Epithelial cell of esophagus (primary cell): ENCODE data around the gene THAP7.

Experiments
- DNase-seq: peaks from one replicate; pipeline ENCODE4 v3.0.0; 2010; ENCODE audit warnings: low read depth
- H3K4me3 ChIP-seq: 2 replicates; pipeline ENCODE4 v1.5.1; 2011; ENCODE audit warnings: mild to moderate bottlenecking, low read length, control low read depth
- TF ChIP-seq, protein P1 (sequence below): IDR thresholded peaks from 2 replicates; pipeline ENCODE4 v1.5.1; 2011; ENCODE audit warnings: low read depth, mild to moderate bottlenecking, low read length, control low read depth, inconsistent platforms; ENCODE audit not compliant: insufficient read depth; ENCODE audit errors: missing control alignments

The THAP7 gene

DNA sequence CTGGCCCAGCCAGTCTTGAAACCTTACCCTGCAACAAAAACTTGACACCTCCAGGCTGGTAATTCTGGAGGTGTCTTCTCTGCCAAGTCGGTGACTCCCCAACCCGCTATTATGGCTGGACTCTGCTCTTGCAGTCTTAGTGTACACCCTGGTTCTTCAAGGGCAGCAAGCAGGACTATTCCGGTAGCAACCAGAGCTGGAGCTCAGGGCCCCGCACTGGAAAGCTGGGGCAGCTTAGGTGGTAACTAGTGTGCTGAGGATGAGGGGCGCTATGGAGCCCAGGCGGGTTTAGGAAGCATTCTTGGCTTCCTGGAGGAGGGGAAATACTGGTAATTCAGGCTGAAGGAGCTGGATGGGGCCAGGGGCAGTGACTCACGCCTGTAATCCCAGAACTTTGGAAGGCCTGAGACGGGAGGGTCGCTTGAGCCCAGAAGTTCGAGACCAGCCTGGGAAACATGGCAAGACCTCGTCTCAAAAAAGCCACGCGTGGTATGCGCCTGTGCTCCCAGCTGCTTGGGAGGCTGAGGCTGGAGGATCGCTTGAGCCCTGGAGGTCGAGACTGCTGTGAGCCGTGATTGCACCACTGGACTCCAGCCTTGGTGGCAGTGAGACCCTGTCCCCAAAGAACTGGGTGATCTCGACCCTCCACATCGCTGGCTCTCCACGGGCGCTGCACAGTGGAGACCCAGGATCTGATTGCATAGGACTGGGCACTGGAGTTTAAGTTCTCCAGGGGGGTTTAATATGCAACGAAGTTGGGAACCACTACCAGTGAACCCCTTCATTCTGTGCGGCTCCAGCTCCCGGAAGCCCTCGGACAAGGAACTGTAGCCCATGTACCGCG is 45.4 kb downstream of the THAP7 start:
- peak overlapping the region; percentile 53 for H3K4me3 ChIP-seq
- TF ChIP-seq, protein P1, sequence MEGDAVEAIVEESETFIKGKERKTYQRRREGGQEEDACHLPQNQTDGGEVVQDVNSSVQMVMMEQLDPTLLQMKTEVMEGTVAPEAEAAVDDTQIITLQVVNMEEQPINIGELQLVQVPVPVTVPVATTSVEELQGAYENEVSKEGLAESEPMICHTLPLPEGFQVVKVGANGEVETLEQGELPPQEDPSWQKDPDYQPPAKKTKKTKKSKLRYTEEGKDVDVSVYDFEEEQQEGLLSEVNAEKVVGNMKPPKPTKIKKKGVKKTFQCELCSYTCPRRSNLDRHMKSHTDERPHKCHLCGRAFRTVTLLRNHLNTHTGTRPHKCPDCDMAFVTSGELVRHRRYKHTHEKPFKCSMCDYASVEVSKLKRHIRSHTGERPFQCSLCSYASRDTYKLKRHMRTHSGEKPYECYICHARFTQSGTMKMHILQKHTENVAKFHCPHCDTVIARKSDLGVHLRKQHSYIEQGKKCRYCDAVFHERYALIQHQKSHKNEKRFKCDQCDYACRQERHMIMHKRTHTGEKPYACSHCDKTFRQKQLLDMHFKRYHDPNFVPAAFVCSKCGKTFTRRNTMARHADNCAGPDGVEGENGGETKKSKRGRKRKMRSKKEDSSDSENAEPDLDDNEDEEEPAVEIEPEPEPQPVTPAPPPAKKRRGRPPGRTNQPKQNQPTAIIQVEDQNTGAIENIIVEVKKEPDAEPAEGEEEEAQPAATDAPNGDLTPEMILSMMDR, result peak; percentile 31
- DNase-seq, result peak; percentile 86

DNA sequence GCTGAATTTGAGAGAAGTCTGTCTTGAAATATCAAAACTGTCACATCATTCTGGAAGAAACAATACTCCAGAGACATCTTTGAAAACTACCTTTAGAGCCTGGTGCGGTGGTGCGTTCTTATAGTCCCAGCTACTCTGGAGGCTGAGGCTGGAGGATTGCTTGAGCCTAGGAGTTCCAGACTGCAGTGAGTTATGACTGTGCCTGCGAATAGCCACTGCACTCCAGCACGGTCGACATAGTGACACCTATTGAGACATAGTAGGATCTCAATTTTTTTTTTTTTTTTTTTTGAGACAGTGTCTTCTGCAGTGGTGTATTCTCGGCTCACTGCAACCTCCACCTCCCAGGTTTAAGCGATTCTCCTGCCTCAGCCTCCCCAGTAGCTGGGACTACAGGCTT is 46.4 kb downstream of the THAP7 start:
- TF ChIP-seq, protein P1, result no peak
- H3K4me3 ChIP-seq, result no peak overlapping the region
- DNase-seq, result no peak

DNA sequence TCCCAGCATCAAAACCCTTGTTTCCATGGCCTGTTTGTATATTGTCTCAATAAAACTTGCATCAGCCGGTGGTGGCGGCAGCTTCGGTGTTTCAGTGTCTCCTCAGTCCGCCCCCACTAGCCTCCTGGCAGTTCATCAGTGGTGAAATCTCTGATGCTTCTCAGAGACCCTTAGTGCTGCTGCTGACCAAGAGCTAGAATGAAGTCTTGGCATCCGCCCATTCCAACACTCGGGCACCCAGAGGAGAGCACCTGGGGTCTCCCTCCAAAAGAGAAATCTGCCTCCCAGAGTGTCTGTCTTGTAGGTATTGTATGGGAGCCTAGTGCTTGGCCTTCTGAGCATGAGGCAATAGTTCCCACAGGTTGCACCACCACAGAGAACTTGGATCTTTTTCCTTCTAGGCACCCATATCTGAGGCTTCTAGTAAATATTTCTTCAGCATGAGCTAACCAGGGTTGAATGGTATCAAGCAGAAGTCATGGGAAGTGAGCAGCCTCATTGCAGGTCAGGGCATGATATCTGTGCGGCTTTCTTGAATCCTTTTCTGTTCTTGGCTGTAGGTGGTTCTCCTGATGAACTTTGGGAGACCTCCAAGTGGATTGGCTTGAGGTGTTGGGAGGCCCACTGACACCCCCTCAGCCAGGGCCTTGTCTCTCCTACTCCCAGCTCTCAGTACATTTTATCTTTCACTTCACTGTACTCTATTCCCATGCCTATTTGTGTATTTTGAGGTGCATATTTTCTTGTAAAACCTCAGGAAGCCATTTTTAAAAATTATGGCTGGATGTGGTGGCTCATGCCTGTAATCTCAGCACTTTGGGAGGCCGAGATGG is 48.0 kb downstream of the THAP7 start:
- H3K4me3 ChIP-seq, result no peak overlapping the region
- TF ChIP-seq, protein P1, result no peak
- peak; percentile 97 for DNase-seq

DNA sequence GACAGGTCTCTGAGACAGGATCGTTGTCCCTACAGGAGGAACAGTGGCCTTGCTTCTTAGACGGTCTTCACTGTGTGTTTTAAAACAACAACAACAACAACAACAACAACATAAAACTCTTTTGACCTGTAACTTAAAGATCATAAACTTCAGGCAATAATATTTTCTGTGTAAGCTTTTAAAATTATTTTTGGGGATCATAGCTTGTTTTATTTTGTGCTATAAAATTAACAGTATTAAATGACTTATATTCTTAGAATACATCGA is 48.6 kb downstream of the THAP7 start:
- no peak for DNase-seq
- H3K4me3 ChIP-seq, result no peak overlapping the region
- TF ChIP-seq, protein P1, result no peak

DNA sequence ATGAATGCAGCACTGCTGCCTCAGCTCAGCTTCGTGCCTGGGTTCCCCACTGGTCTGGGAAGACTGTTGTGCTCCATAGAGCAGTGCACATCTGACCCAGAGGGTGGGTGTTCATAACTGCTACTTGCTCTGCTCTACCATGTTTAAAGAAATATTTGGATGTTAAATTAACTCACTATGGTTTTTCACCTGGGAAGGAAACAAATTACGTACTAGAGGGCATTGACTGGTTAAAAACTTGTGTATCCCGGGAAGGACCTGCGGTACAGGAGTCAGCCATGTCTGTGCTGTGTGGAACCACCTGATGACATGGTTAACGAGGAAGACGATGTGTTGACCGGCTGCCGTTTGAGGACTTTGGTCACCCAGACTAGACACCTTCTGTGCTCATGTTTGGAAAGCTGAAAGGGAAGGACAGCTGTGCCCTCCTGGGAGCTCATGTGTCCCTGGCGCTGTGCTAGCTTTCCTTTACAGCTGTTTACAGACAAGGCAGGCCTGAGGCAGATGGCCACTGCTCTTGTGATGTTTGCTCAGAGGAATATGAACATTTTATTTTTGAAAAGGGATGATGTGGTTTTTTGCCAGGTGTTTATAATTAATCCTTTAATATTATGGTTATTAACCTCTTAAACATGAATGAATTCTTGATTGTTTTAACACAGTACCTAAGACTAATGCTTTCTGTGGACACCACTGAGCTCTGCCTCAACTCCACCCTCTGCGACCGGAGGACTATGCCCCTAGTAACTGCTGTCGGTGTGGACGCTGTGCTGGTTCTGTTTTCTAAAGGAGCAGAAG is 49.2 kb downstream of the THAP7 start:
- TF ChIP-seq, protein P1, result no peak
- no peak for DNase-seq
- H3K4me3 ChIP-seq, result no peak overlapping the region

DNA sequence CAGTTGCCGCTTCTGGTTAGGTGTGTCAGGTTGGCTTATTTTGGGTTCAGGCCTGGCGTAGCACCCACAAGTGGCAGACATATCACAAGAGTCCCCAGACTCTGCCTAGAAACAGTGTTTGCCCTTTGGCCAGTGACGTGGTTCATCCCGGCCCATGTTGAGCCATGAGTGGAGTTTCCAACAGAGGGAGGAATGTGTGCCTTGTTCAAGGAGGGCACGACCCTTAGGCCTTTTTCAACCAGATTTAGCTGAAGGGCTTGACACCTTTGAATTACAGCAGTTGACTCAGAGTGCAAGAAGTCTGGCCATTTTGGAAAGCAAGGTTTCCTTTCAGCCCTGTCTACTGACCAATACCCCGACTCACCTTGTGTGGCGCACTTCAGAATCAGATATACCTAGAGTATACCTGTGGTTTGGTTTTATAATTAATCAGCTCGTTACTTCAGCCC is 50.0 kb downstream of the THAP7 start:
- no peak overlapping the region for H3K4me3 ChIP-seq
- TF ChIP-seq, protein P1, result no peak
- DNase-seq, result no peak
